Activated gamma-delta T cell treated with Interleukin-2 at 50 U/mL for 16 hours (primary cell): ENCODE measurements around the gene WNT3A.
"Not testable (repeated sequence)": the region's sequence is repeated elsewhere in the genome, so short reads cannot be mapped to it uniquely, and the experiment has no call there.

Experiments
- DNase-seq: peaks from one replicate; pipeline ENCODE4 v3.0.0-alpha.2; 2020

WNT3A gene

DNA sequence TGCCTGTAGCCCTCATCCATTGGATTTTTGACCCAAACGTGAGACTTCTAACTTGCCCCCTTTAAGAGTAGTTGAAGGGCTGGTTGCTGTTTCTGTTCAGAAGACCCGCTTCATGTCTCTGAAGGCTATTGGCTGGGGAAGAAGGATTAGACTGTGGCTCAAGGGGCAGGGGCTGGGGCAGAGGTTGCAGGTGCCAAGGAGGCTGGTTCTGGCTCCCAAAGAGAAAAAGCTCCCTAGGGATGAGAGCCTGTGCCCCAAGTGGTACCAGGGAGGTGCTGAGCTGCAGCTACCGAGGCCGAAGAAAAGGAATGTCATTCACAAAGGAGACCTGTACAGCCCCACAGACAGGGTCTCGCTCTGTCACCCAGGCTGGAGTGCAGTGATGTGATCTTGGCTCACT, 5.8 kb downstream of the WNT3A start:
- DNase-seq, result no peak

DNA sequence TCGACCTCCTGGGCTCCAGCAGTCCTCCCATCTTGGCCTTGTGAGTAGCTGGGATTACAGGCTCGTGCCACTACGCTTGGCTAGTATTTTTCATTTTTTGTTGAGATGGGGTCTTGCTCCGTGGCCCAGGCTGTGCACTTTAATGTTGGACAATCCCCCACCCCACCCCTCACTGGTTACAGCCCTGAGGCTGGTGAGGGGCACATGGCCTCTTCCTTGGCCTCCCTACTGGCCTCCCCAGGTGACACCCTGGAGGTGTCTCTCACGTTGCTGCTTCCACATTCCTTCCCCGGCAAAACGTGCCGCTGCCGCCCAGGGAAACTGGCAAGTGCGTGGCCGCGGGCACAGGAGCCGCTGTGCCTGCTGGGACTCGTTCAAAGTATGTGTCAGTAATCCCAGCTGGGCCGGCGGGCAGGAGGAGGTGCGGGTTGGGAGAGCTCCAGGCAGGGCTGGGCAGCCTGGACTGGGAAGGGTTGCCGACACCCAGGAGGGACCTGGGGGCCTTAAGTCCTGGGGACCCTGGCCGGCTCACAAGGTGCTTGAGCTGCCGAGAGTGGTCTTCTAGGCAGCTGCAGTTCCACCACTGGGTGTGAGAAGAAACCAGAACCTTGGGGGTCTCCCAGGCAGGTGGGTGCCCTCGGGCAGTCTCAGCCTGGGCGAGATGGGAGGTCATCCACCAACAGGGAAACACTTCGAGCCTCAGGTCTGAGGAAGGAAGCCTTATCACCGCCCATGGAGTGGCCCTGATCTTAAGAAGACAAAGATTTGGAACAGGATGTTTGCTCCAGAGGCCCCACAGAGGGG, 6.5 kb downstream of the WNT3A start:
- peak; percentile 2 for DNase-seq

DNA sequence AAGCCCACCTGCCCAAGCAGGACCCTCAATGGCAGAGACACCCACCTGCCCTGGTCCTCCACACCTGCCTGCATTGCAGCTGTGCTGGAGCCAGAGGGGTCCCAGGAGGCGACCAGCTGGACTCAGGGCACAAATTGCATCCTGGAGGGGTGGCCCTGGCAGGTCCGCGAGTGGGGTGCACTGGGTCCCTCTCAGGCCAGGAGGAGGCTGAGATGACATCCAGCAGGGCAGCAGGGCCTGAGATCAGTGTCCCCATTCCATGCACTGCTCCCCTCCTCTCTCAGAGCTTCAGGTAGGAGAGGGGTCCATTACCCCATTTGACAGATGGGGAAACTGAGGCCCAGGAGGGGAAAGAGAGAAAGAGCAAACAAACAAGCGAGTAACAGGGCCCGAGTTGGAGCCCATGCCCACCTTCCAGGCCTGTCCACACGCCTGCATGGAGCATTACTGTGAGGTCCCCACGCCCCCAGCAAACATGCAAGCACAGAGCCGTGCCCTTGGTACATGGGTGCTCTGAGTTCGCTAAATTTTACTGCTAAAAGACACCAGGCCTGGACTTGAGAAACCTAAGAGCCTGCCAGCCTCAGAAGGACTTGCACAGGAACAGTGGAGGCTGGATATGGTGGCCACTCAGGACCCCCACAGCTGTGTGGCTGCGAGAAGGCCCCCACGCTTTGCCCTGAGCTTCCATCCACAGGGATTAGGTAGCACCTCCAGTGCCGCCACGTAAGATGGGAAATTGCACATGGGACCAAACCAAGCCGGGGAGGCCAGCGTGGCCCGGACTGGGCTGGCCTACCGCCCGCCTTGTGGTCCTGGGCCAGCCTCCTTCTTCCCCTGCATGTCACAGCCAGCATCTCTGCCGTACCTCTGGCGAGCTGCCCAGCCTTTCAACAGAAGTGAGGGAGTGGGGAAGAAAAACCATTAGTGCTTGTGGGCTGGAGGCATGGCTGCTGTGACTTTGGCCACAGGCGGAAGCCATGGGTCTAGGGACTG, 7.4 kb downstream of the WNT3A start:
- peak; percentile 1 for DNase-seq

DNA sequence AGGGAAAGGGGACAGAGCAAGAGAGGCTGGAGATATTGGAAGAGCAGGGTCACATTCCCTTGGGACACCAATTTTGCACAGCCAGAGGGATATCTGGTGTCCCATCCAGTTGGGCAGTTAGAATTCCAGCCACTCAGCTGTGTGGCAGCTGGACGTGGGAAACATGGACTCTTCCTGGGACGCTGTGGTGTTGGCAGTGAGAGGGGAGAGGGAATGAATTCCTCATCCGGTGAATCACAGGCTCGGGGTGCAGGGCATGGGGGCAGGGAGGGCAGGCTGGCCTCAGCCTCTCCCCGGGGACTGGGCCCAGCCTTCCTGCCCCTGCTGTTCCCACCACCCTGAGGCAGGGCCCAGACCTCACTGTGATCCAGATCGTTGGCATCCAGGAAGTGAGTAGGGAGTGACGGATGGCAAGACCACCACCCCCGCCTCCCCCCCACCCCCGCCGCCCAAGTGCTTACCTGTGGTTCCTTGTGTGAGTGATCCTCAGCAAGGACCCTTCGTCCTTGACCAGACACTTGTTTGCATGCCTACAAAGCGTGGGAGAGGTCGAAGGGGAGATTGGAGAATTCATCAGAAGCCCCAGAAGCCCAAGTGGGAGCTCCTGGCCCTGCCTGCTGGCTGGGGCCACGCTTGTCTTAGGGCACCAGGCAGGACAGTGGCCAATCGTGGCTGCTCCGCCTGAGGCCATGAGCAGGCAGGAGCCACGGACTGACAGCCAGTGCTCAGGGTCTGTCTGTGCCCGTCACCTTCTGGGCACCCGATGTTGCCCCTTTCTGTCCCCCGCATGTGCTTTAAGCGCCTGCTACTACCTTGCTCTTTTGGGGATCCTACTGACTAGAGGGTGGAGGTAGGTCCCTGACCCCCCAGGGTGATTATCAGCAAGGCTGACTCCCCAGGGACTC, 8.7 kb downstream of the WNT3A start:
- peak; percentile 1 for DNase-seq

DNA sequence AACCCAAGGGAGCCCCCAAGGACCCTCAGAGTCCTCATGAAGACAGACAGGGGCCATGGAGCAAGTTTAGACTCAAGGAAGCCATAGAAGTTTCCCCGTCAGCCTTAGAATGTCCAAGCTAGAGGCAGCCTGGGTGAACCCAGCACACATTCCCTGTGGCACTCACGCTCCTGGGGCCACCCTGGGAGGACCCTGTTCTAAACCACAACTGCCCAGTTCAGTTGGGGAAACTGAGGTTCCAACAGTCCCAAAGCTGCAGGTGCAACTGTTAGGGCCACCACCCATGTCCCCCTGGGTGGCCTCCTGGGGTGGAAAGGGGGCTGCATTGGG, 9.3 kb downstream of the WNT3A start:
- no peak for DNase-seq

GRCh38 chr1:228016653-228017355, 10.0 kb downstream of the WNT3A start:
- no peak for DNase-seq

DNA sequence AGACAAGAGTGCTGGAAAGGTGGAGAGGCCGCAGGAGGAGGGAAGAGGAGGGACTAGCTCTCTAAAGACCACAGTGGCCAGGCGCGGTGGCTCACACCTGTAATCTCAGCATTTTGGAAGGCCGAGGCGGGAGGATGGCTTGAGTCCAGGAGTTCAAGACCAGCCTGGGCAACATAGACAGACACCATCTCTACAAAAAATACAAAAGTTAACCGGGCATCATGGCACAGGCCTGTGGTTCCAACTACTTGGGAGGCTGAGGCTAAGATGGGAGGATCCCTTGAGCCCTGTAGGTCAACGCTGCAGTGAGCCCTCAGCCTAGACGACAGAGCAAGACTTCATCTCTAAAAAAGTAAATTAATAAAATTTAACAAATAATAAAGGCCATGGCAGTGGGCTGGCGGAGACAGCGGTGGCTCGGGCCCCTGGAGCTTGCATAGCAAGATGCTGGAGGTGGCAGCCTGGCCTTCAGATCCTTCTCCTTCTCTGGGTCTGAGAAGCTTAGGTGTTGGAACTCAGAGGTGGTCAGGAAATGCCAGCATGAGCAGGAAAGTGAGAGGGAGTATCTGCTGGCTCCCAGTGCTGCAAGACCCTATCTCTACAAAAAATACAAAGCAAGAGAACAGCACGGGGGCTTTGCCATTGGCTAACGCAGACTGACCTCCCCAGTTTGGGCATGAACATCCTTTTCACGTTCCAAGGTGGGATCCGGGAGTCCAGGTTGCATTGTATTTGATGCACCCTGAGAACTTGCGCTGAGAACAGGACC, 10.7 kb downstream of the WNT3A start:
- peak; percentile 1 for DNase-seq

GRCh38 chr1:228018125-228018398, 11.3 kb downstream of the WNT3A start:
- no peak for DNase-seq

- no peak for DNase-seq
Observed at GRCh38 chr1:228018961-228019721, 12.3 kb downstream of the WNT3A start.

GRCh38 chr1:228019722-228020083, 12.9 kb downstream of the WNT3A start:
- DNase-seq, result not testable (repeated sequence)

DNA sequence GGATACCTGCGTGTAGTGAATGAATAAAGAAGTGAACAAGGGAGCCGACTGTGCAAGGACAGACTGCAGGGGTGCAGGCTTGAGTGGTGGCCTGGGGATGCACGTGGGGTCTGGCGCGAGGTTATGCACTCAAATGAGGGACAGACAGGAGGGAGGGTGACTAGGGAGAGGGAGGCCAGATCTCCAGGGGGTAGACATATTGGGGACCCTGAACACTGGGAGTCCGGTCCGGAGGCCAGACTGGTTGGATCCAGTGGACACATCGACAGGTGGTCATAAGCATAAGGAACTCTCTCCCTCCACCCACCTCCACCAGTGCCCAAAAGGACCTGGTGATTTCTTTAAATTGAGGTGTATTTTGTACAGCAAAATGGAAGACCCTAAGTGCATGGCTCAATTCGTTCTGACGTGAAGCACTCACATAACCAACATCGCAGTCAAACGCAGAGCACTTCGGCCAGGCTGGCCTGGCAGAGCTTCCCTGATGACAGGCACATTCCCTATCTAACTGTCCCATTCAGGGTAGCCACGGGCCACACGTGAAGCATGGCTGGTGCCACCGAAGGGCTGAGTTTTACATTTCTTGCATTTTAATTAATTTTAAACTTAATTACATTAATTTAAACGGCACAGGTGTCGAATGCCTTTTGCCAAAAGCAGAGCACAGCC, 14.0 kb downstream of the WNT3A start:
- no peak for DNase-seq

- no peak for DNase-seq
Observed at GRCh38 chr1:228021355-228022030, 14.7 kb downstream of the WNT3A start.

DNA sequence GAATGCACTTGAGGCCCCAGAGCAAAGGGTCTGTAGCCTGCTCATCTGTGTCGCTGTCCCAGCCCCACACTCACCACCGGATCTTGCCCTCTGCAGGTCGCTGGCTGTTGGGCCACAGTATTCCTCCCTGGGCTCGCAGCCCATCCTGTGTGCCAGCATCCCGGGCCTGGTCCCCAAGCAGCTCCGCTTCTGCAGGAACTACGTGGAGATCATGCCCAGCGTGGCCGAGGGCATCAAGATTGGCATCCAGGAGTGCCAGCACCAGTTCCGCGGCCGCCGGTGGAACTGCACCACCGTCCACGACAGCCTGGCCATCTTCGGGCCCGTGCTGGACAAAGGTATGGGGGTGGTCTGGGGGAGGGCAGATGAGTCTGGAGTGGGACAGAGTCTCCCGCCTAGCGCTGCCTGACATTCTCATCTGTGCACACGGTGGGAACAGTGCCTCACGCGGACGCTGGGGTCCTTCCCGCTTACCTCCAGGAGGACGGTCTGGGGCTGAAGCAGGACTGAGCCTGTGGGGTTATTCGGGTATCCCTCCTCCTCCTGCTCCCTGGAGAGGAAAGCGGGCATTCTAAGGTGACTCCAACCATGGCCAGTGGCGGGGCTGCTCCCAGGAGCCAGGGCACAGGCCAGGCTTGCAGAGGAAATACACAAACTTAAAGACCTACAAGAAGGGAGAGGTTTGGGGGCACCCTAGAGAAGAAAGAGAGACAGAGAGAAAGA, 15.9 kb downstream of the WNT3A start:
- DNase-seq, result no peak

GRCh38 chr1:228023294-228023639, 16.5 kb downstream of the WNT3A start:
- no peak for DNase-seq

DNA sequence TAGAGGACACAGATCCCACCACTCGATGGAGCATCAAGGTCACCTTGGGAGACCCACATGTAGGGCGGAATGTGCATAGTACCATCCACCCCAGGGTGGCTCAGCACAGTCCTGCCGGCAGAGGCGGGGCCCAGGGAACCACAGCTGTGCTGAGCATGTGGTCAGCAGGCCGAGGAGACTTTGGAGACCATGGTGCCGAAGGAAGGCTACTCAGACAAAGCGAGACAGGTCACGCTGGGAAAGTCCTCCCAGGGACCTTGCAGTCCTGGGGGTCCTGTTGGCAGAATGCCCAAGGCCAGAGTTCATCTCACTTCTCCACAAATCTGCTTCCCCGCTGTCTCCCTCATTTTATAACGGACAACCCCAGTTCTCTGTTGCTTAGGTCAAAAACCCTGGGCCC, 22.5 kb downstream of the WNT3A start:
- no peak for DNase-seq

DNA sequence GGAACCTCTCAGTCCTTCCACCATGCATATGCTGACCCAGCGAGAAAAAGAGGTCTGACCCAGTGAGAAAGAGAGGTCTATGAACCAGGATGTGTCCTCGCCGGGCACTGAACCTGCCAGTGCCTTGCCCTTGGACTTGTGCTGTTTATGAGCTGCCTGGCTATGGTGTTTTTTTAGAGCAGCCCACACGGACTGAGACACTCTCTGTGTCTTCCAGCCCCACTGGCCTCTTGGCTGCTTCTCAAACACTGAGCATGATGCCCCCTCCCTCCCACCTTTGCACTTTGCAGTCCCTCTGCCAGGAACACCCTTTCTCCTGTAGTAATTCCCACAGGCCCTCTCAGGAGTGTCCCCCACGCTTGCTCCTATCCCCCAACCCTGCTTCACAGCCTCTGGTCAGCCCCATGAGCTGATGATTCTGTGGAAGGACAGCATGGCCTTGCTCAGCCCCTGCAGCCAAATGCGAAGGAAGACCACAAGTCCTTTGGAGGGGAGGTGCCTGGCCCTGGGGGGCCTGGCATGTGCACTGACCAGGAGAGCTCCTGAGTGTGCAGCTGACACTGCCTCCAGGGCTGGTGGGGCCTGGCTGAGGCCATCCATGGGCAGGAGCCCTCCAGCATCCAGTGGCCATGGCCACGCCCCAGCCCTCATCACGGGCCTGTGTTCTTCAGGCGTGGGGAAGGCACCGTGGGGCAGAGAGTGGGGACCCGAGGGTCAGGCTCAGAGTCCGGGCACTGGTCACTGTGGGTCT, 23.8 kb downstream of the WNT3A start:
- no peak for DNase-seq

DNA sequence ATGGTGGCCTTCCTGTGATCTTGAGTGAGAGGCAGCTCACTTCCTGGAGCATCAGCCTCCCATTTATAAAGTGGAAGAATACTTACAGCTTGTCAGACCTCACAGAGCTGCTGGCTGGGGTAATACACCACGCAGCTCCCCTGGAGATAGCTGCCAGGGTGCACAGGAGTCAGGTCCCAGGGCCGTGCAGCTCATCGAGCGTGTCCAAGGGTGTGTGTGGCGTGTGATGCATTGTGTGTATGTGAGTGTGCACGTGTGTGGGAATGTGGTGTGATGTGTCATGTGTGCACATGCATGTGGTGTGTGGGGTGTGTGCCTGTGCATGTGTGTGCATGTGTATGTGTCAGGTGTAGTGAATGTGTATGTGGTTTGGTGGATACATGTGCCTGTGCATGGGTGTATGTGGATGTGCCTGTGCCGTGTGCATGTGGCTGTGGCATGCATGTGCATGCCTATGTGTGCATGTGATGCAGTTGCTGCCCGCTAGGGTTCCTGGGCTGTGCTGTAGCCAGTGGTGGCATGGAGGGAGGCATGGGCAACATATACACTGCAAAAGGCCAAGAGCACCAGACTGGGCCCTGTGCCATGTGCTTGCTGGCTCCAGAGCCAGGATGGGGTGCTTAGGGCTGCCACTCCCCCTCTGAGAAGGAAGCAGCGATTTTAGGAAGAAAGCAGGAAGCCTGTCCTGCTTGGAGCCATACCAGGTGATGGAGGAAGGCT, 24.6 kb downstream of the WNT3A start:
- no peak for DNase-seq

DNA sequence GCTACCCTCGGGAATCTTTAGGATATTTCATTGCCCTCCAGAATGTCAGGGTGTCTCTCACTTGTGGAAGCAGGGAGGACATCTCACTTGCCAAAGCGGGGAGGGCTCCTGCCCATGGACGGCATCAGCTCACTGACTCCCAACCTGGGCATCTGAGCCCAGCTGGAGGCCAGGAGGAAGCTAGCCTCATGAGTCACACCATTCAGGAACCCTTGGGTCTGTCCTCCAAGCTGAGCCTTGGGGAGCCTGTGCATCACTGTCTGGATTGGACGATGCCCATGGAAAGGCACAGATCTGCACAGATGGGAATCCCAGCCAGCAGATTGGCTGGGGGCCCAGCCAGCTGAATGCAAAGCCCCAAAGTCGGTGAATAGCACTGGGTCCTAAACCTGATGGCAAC, 25.2 kb downstream of the WNT3A start:
- DNase-seq, result no peak
